Pons (tissue), 1 donor: ENCODE data around the gene RNASE4.

ENCODE experiments used
- DNase-seq: peaks from one replicate; pipeline ENCODE4 v3.0.0-alpha.2; 2016; ENCODE audit warnings: low spot score

Gene RNASE4

GRCh38 chr14:20745571-20746358, 61.4 kb downstream of the RNASE4 start, which contains the start of gene EDDM3A:
EDDM3A (plus strand) TSS chr14:20745887; CDS start chr14:20747581, 1,694 bp downstream.
- no peak for DNase-seq

DNA sequence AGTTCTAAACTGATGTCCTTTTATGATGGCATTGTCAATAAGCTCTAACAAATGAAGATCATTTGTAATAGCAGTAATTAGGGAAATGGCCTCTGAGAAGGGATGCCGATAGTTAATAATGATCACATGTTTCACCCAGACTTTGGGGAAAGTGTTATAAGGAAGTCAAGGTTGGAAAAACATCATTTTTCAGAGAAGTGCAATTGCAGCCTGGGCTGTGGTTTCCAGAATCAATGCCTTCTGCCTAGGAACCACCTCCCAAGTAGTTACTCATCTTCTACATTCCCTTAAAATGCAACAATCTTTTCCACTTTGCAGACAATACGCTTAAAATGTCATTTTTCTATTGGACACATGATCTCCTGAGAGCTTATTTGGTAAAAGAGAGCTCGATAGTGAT, 62.2 kb downstream of the RNASE4 start:
- no peak for DNase-seq

DNA sequence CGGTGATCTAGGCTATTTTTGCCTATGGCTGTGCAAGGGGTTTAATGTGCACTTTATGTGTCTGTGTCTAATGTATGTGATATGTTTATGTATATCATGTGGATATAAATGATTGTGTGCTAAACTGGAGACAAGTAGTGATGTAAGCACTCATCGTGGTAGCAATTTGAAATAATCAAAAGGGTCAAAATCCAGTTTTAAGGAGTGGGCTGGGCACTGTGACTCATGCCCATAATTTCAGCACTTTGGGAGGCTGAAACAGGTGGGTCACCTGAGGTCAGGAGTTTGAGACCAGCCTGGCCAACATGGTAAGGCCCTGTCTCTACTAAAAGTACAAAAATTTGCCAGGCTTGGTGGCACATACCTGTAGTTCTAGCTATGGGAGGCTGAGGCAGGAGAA, 64.1 kb downstream of the RNASE4 start:
- no peak for DNase-seq

- DNase-seq, result no peak
Observed at GRCh38 chr14:20750194-20750593, 65.8 kb downstream of the RNASE4 start.
